ENCODE data around the gene ARPC5. TPM values are rescaled to one million over a fixed set of nuclear protein-coding genes. Genes with fewer than 3 reads are reported as not detected.
"Not testable (repeated sequence)": the region's sequence is repeated elsewhere in the genome, so short reads cannot be mapped to it uniquely, and the experiment has no call there.

ARPC5 gene
- total RNA-seq, 1 donor from 2014 or later: 191 TPM

DNA sequence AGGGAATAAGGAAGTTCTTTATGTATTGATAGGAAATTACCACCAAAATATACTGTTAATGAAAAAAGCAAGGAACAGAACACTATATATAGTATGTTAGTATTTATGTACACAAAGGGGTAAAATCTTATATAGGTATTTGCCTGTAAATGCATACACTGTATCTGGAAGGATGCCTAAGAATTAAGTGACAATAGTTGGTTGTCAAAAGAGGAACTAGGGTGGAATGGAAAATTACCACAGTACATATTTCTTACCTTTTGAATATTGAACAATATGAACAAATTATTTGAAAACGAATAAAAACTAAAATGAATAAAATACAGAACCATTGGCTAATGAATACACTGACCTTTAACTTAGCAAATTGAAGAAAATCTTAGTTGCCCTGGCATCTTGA is 13.6 kb downstream of the ARPC5 start:
- Histone ChIP-seq H3K9me3 (no peaks in the 10 kb centered on the region), H3K27me3 (ENCODE audit: low read depth) (no peaks in the 10 kb centered on the region), H3K4me3 (no peak overlapping the region), H3K4me1 (peaks cover 36% of the 10 kb centered on the region), H3K36me3 (peaks cover 33% of the 10 kb centered on the region), H3K27ac (no peak overlapping the region)
- no peak for DNase-seq
- no peak for TF ChIP-seq CTCF (IDR thresholded peaks at IDR 0.05)
- ATAC-seq: no peak
- intact Hi-C loops (cut with DNase I): no loop called here

GRCh38 chr1:183620311-183620710 is 15.3 kb downstream of the ARPC5 start:
- H3K27me3 ChIP-seq (ENCODE audit: low read depth): no peaks in the 10 kb centered on the region
- intact Hi-C loops (cut with DNase I): no loop called here
- peaks cover 18% of the 10 kb centered on the region for H3K36me3 ChIP-seq
- H3K27ac ChIP-seq: no peak overlapping the region
- no peaks in the 10 kb centered on the region for H3K9me3 ChIP-seq
- TF ChIP-seq CTCF (IDR thresholded peaks at IDR 0.05): no peak
- no peak overlapping the region for H3K4me3 ChIP-seq
- H3K4me1 ChIP-seq: peaks cover 19% of the 10 kb centered on the region
- no peak for DNase-seq
- no peak for ATAC-seq

- no peak for ATAC-seq
- intact Hi-C loops (cut with DNase I): no loop called here
Observed at GRCh38 chr1:183619781-183620180, 15.8 kb downstream of the ARPC5 start.

DNA sequence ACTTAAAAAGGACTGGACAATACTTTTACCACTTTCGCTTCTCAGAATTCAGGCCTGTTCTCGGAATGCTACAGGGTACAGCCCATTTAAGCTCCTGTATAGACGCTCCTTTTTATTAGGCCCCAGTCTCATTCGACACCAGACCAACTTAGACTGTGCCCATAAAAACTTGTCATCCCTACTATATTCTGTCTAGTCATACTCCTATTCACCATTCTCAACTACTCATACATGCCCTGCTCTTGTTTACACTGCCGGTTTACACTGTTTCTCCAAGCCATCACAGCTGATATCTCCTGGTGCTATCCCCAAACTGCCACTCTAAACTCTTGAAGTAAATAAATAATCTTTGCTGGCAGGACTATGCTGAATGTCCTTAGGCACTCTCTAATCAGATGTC is 17.4 kb downstream of the ARPC5 start:
- H3K36me3 ChIP-seq; H3K4me3 ChIP-seq; DNase-seq; H3K9me3 ChIP-seq; H3K27ac ChIP-seq; H3K27me3 ChIP-seq (ENCODE audit: low read depth); intact Hi-C loops (cut with DNase I); ATAC-seq: not testable (repeated sequence)
- H3K4me1 ChIP-seq: peaks cover 10% of the 10 kb centered on the region

More at GRCh38 chr1:183619781-183620180, 15.8 kb downstream of the ARPC5 start:
- H3K9me3 ChIP-seq: no peaks in the 10 kb centered on the region
- TF ChIP-seq CTCF (IDR thresholded peaks at IDR 0.05): no peak
- H3K4me1 ChIP-seq: peaks cover 13% of the 10 kb centered on the region
- H3K4me3 ChIP-seq: no peak overlapping the region
- peaks cover 12% of the 10 kb centered on the region for H3K36me3 ChIP-seq
- H3K27me3 ChIP-seq (ENCODE audit: low read depth): no peaks in the 10 kb centered on the region
- H3K27ac ChIP-seq: no peak overlapping the region
- no peak for DNase-seq

DNA sequence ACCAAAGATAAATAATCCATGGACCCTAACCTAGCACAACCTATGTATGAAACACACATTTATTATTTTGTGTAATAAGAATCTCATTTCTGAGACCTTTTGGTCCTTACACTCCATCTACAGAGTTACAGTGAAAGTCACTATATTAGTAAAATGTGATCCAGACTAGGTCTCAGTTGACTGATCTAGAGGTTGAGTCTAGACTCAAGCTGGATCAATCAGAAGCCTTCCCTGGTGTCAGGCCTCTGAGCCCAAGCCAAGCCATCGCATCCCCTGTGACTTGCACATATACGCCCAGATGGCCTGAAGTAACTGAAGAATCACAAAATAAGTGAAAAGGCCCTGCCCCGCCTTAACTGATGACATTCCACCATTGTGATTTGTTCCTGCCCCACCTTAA is 22.6 kb downstream of the ARPC5 start:
- H3K4me3 ChIP-seq; intact Hi-C loops (cut with DNase I); H3K36me3 ChIP-seq; H3K27ac ChIP-seq; H3K27me3 ChIP-seq (ENCODE audit: low read depth); H3K9me3 ChIP-seq; ATAC-seq; DNase-seq: not testable (repeated sequence)
- H3K4me1 ChIP-seq: peaks cover 27% of the 10 kb centered on the region

GRCh38 chr1:183612407-183612806 is 23.2 kb downstream of the ARPC5 start:
- H3K36me3 ChIP-seq: no peaks in the 10 kb centered on the region
- no peak overlapping the region for H3K27ac ChIP-seq
- H3K9me3 ChIP-seq: no peaks in the 10 kb centered on the region
- DNase-seq (no peak), ATAC-seq (no peak)
- H3K4me1 ChIP-seq: peaks cover 30% of the 10 kb centered on the region
- TF ChIP-seq CTCF (IDR thresholded peaks at IDR 0.05): no peak
- no peak overlapping the region for H3K4me3 ChIP-seq
- intact Hi-C loops (cut with DNase I): no loop called here
- H3K27me3 ChIP-seq (ENCODE audit: low read depth): no peaks in the 10 kb centered on the region

- peaks cover 36% of the 10 kb centered on the region for H3K4me1 ChIP-seq
- intact Hi-C loops (cut with DNase I): no loop called here
Observed at GRCh38 chr1:183611021-183611420, 24.6 kb downstream of the ARPC5 start.

More at GRCh38 chr1:183611021-183611420, 24.6 kb downstream of the ARPC5 start:
- no peak for DNase-seq
- no peak overlapping the region for H3K4me3 ChIP-seq
- TF ChIP-seq CTCF (IDR thresholded peaks at IDR 0.05): no peak
- ATAC-seq: no peak
- no peak overlapping the region for H3K27ac ChIP-seq
- H3K9me3 ChIP-seq: no peaks in the 10 kb centered on the region
- H3K27me3 ChIP-seq (ENCODE audit: low read depth): no peaks in the 10 kb centered on the region
- H3K36me3 ChIP-seq: no peaks in the 10 kb centered on the region

All from lower lobe of right lung (tissue), 2 donors.